ENCODE results near the gene OCA2.

- TF ChIP-seq SRF (IDR thresholded peaks at IDR 0.05; ENCODE audit: low read depth, low read length) (no peak), ZNF556 (CRISPR knock-in tag; IDR thresholded peaks at IDR 0.05; ENCODE audit: borderline replicate concordance) (no peak), ZNF710 (CRISPR knock-in tag; IDR thresholded peaks at IDR 0.05; ENCODE audit: borderline replicate concordance) (no peak), EZH2 (conservative IDR thresholded peaks at IDR 0.05; ENCODE audit: low read depth, low read length) (no peak), ZNF629 (CRISPR knock-in tag; conservative IDR thresholded peaks at IDR 0.05) (no peak), TCF12 (IDR thresholded peaks at IDR 0.05) (no peak), TCF12 (CRISPR knock-in tag; IDR thresholded peaks at IDR 0.05) (no peak), ZNF878 (CRISPR knock-in tag; IDR thresholded peaks at IDR 0.05) (no peak), PPARG (CRISPR knock-in tag; conservative IDR thresholded peaks at IDR 0.05) (no peak), HNRNPL (IDR thresholded peaks at IDR 0.05; ENCODE audit: low read depth, low read length) (no peak), ZNF274 (CRISPR knock-in tag; IDR thresholded peaks at IDR 0.05) (no peak)
- TF ChIP-seq, protein P1, sequence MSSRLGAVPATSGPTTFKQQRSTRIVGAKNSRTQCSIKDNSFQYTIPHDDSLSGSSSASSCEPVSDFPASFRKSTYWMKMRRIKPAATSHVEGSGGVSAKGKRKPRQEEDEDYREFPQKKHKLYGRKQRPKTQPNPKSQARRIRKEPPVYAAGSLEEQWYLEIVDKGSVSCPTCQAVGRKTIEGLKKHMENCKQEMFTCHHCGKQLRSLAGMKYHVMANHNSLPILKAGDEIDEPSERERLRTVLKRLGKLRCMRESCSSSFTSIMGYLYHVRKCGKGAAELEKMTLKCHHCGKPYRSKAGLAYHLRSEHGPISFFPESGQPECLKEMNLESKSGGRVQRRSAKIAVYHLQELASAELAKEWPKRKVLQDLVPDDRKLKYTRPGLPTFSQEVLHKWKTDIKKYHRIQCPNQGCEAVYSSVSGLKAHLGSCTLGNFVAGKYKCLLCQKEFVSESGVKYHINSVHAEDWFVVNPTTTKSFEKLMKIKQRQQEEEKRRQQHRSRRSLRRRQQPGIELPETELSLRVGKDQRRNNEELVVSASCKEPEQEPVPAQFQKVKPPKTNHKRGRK (CRISPR knock-in tag; IDR thresholded peaks at IDR 0.05): no peak
- TF ChIP-seq, protein P2, sequence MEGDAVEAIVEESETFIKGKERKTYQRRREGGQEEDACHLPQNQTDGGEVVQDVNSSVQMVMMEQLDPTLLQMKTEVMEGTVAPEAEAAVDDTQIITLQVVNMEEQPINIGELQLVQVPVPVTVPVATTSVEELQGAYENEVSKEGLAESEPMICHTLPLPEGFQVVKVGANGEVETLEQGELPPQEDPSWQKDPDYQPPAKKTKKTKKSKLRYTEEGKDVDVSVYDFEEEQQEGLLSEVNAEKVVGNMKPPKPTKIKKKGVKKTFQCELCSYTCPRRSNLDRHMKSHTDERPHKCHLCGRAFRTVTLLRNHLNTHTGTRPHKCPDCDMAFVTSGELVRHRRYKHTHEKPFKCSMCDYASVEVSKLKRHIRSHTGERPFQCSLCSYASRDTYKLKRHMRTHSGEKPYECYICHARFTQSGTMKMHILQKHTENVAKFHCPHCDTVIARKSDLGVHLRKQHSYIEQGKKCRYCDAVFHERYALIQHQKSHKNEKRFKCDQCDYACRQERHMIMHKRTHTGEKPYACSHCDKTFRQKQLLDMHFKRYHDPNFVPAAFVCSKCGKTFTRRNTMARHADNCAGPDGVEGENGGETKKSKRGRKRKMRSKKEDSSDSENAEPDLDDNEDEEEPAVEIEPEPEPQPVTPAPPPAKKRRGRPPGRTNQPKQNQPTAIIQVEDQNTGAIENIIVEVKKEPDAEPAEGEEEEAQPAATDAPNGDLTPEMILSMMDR (CRISPR knock-in tag; IDR thresholded peaks at IDR 0.05): no peak
- TF ChIP-seq, protein P3, sequence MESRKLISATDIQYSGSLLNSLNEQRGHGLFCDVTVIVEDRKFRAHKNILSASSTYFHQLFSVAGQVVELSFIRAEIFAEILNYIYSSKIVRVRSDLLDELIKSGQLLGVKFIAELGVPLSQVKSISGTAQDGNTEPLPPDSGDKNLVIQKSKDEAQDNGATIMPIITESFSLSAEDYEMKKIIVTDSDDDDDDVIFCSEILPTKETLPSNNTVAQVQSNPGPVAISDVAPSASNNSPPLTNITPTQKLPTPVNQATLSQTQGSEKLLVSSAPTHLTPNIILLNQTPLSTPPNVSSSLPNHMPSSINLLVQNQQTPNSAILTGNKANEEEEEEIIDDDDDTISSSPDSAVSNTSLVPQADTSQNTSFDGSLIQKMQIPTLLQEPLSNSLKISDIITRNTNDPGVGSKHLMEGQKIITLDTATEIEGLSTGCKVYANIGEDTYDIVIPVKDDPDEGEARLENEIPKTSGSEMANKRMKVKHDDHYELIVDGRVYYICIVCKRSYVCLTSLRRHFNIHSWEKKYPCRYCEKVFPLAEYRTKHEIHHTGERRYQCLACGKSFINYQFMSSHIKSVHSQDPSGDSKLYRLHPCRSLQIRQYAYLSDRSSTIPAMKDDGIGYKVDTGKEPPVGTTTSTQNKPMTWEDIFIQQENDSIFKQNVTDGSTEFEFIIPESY (CRISPR knock-in tag; IDR thresholded peaks at IDR 0.05): no peak
Observed at GRCh38 chr15:28027714-28028076, 71.4 kb downstream of the OCA2 start.

Measured in HepG2 (cell line).